Esophagus squamous epithelium (tissue), 5 donors: ENCODE results near the gene FH. TPM values are rescaled to one million over a fixed set of nuclear protein-coding genes. Genes with fewer than 3 reads are reported as not detected.

Experiments used
- DNase-seq: peaks from one replicate; lab custom pipeline; 2025; lab: John Stamatoyannopoulos, UW
- H3K27ac ChIP-seq, 4 donors: fragments of 200-600 bp; sonication (generic); one replicate each; pipeline ENCODE4 v1.5.1; 2016 to 2019; ENCODE audit warnings: mild to moderate bottlenecking in 1 of 4
- H3K27me3 ChIP-seq, 4 donors: fragments of 200-600 bp; sonication (generic); 1 replicate in 3 of 4; 2 replicates in 1 of 4; pipeline versions ENCODE4 v1.5.1 to v1.6.0; 2017 to 2021; ENCODE audit warnings: antibody characterized with exemption in 1 of 4
- H3K36me3 ChIP-seq, 3 donors: fragments of 200-600 bp; sonication (generic); one replicate each; pipeline ENCODE4 v1.5.1; 2016 to 2019
- H3K4me1 ChIP-seq, 3 donors: fragments of 200-600 bp; sonication (generic); one replicate each; pipeline ENCODE4 v1.5.1; 2017 to 2019
- H3K4me3 ChIP-seq, 4 donors: fragments of 200-600 bp; sonication (generic); 1 replicate in 3 of 4; 2 replicates in 1 of 4; pipeline ENCODE4 v1.5.1; 2016 to 2019; ENCODE audit warnings: mild to moderate bottlenecking in 2 of 4, moderate library complexity in 1 of 4
- H3K9me3 ChIP-seq, 3 donors: fragments of 200-600 bp; sonication (generic); one replicate each; pipeline ENCODE4 v1.5.1; 2016 to 2019
- CTCF ChIP-seq, 6 experiments: fragments of 450-650 bp in 4 of 6; fragments of 200-600 bp in 2 of 6; sonication (generic) in 2 of 6; IDR thresholded peaks; one replicate each; pipeline ENCODE4 v1.5.1; 2016 to 2019; ENCODE audit warnings: antibody characterized with exemption in 6 of 6, mild to moderate bottlenecking in 4 of 6, moderate library complexity in 4 of 6
- POLR2A ChIP-seq, 4 donors: fragments of 450-650 bp; IDR thresholded peaks; one replicate each; pipeline ENCODE4 v1.6.1; 2017; ENCODE audit warnings: antibody characterized with exemption in 4 of 4, mild to moderate bottlenecking in 4 of 4, moderate library complexity in 3 of 4
- WGBS, 2 donors: methylation state at CpG; one replicate each; pipeline ENCODE4 v1.1.5; 2018; 5-methylcytosine and 5-hydroxymethylcytosine counted together
- intact Hi-C: fragments of 100-400 bp; cut with DNase I; formaldehyde crosslinking; loops from one replicate; pipeline ENCODE4 v1.15.0; 2022
- total RNA-seq, 4 donors: library from RNA; depleted of rRNA; stranded (reverse); fragments of >200 nt; gene quantifications; one replicate each; pipeline ENCODE4 v1.1.0, GENCODE V29; 2016
- donor health status: DM: yes; HTN: yes; CAD: no.

The FH gene
- total RNA-seq, 4 donors from 2014 or later, result 44.6 to 101 (median 70.0) TPM

- DNase-seq, result no peak
- 8 to 10% methylated on average over 9 to 11 of the region's 28 CpGs for WGBS, 2 donors
- intact Hi-C loops, result no loop called here
Measured at GRCh38 chr1:241518476-241519307, 863 bp downstream of the FH start.

GRCh38 chr1:241513378-241513777 lies 6.2 kb downstream of the FH start:
- no peak for DNase-seq
- TF ChIP-seq CTCF (IDR thresholded peaks at IDR 0.05) (no peak), POLR2A (IDR thresholded peaks at IDR 0.05) (no peak)
- intact Hi-C loops, result no loop called here
- peaks cover 0 to 14% (median 4%) of the 10 kb centered on the region in 3 donors for H3K4me1 ChIP-seq
- H3K27me3 ChIP-seq, result no peaks in the 10 kb centered on the region
- no peak overlapping the region for H3K4me3 ChIP-seq
- no peaks in the 10 kb centered on the region for H3K9me3 ChIP-seq
- 89 to 94% methylated on average over 5 of the region's 5 CpGs for WGBS, 2 donors
- no peak overlapping the region for H3K27ac ChIP-seq
- H3K36me3 ChIP-seq, result peaks cover 0 to 74% (median 7%) of the 10 kb centered on the region in 3 donors

More at GRCh38 chr1:241518476-241519307, 863 bp downstream of the FH start:
- H3K27ac ChIP-seq, result peak overlapping the region; percentile 88 to 96 (median 94)
- TF ChIP-seq CTCF (IDR thresholded peaks at IDR 0.05) (no peak), POLR2A (IDR thresholded peaks at IDR 0.05) (no peak)
- peaks cover 0 to 20% (median 0%) of the 10 kb centered on the region in 4 donors for H3K27me3 ChIP-seq
- H3K9me3 ChIP-seq, result no peaks in the 10 kb centered on the region
- peak overlapping the region; percentile 75 to 98 (median 94) for H3K4me3 ChIP-seq
- peaks cover 0 to 26% (median 7%) of the 10 kb centered on the region in 3 donors for H3K4me1 ChIP-seq
- peaks cover 0 to 22% (median 0%) of the 10 kb centered on the region in 3 donors for H3K36me3 ChIP-seq

GRCh38 chr1:241507189-241507863 lies 12.2 kb downstream of the FH start:
- no peak for DNase-seq
- Histone ChIP-seq H3K9me3 (no peaks in the 10 kb centered on the region), H3K4me1 (no peaks in the 10 kb centered on the region), H3K27ac (no peak overlapping the region), H3K36me3 (peaks cover 4 to 100% (median 27%) of the 10 kb centered on the region in 3 donors), H3K27me3 (no peaks in the 10 kb centered on the region), H3K4me3 (no peak overlapping the region)
- 79 to 89% methylated on average over 2 of the region's 2 CpGs for WGBS, 2 donors
- no peak for TF ChIP-seq POLR2A (IDR thresholded peaks at IDR 0.05)
- no peak for TF ChIP-seq CTCF (IDR thresholded peaks at IDR 0.05)
- intact Hi-C loops, result no loop called here

- Histone ChIP-seq H3K4me1 (no peaks in the 10 kb centered on the region), H3K27me3 (no peaks in the 10 kb centered on the region), H3K4me3 (no peak overlapping the region), H3K36me3 (peaks cover 5 to 99% (median 21%) of the 10 kb centered on the region in 3 donors), H3K9me3 (no peaks in the 10 kb centered on the region), H3K27ac (no peak overlapping the region)
- intact Hi-C loops, result no loop called here
- DNase-seq, result no peak
- WGBS, 2 donors, result 95 to 98% methylated on average over 6 of the region's 6 CpGs
- no peak for TF ChIP-seq CTCF (IDR thresholded peaks at IDR 0.05)
- no peak for TF ChIP-seq POLR2A (IDR thresholded peaks at IDR 0.05)
Measured at GRCh38 chr1:241503444-241503843, 16.1 kb downstream of the FH start.

GRCh38 chr1:241499910-241500309 lies 19.6 kb downstream of the FH start:
- Histone ChIP-seq H3K9me3 (no peaks in the 10 kb centered on the region), H3K4me1 (no peaks in the 10 kb centered on the region), H3K27ac (no peak overlapping the region), H3K27me3 (no peaks in the 10 kb centered on the region), H3K36me3 (peaks cover 5 to 99% (median 6%) of the 10 kb centered on the region in 3 donors), H3K4me3 (no peak overlapping the region)
- WGBS, 2 donors, result 80 to 86% methylated on average over 2 of the region's 2 CpGs
- TF ChIP-seq POLR2A (IDR thresholded peaks at IDR 0.05) (no peak), CTCF (IDR thresholded peaks at IDR 0.05) (peak in 1 of 6 experiments; percentile 21)
- no peak for DNase-seq
- intact Hi-C loops, result no loop called here
